Parathyroid adenoma (tissue), 2 donors: Measurements from ENCODE around the gene PTPRH.

Experiments
- H2AFZ ChIP-seq: fragments of 300-600 bp; sonication (generic); one replicate; pipeline ENCODE4 v1.7.0; 2017; ENCODE audit warnings: antibody characterized with exemption, mild to moderate bottlenecking
- H3K27ac ChIP-seq: fragments of 300-600 bp; sonication (generic); one replicate; pipeline ENCODE4 v1.7.0; 2017
- H3K27me3 ChIP-seq: fragments of 300-600 bp; sonication (generic); one replicate; pipeline ENCODE4 v1.7.0; 2017; ENCODE audit warnings: low read length; ENCODE audit not compliant: control insufficient read depth, insufficient read depth
- H3K36me3 ChIP-seq: fragments of 300-600 bp; sonication (generic); one replicate; pipeline ENCODE4 v1.7.0; 2017; ENCODE audit warnings: low read length; ENCODE audit not compliant: control insufficient read depth, insufficient read depth
- H3K4me1 ChIP-seq: fragments of 300-600 bp; sonication (generic); one replicate; pipeline ENCODE4 v1.7.0; 2017; ENCODE audit warnings: control low read depth
- H3K4me2 ChIP-seq: fragments of 300-600 bp; sonication (generic); one replicate; pipeline ENCODE4 v1.7.0; 2017; ENCODE audit warnings: low read length
- H3K4me3 ChIP-seq: fragments of 300-600 bp; sonication (generic); one replicate; pipeline ENCODE4 v1.7.0; 2017; ENCODE audit warnings: low read depth, low read length
- H3K79me2 ChIP-seq: fragments of 300-600 bp; sonication (generic); one replicate; pipeline ENCODE4 v1.7.0; 2017; ENCODE audit warnings: control low read depth
- H3K9ac ChIP-seq: fragments of 300-600 bp; sonication (generic); one replicate; pipeline ENCODE4 v1.7.0; 2017; ENCODE audit warnings: mild to moderate bottlenecking
- H3K9me3 ChIP-seq: fragments of 300-600 bp; sonication (generic); one replicate; pipeline ENCODE4 v1.7.0; 2017; ENCODE audit warnings: low read length; ENCODE audit not compliant: control insufficient read depth
- TF ChIP-seq, protein P1 (sequence below): fragments of 300-600 bp; sonication (generic); IDR thresholded peaks from one replicate; pipeline ENCODE4 v1.7.0; 2017; ENCODE audit warnings: antibody characterized with exemption, mild to moderate bottlenecking
- donor health status: primary hyperparathyroidism.

The PTPRH gene, protein sequence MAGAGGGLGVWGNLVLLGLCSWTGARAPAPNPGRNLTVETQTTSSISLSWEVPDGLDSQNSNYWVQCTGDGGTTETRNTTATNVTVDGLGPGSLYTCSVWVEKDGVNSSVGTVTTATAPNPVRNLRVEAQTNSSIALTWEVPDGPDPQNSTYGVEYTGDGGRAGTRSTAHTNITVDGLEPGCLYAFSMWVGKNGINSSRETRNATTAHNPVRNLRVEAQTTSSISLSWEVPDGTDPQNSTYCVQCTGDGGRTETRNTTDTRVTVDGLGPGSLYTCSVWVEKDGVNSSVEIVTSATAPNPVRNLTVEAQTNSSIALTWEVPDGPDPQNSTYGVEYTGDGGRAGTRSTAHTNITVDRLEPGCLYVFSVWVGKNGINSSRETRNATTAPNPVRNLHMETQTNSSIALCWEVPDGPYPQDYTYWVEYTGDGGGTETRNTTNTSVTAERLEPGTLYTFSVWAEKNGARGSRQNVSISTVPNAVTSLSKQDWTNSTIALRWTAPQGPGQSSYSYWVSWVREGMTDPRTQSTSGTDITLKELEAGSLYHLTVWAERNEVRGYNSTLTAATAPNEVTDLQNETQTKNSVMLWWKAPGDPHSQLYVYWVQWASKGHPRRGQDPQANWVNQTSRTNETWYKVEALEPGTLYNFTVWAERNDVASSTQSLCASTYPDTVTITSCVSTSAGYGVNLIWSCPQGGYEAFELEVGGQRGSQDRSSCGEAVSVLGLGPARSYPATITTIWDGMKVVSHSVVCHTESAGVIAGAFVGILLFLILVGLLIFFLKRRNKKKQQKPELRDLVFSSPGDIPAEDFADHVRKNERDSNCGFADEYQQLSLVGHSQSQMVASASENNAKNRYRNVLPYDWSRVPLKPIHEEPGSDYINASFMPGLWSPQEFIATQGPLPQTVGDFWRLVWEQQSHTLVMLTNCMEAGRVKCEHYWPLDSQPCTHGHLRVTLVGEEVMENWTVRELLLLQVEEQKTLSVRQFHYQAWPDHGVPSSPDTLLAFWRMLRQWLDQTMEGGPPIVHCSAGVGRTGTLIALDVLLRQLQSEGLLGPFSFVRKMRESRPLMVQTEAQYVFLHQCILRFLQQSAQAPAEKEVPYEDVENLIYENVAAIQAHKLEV

DNA sequence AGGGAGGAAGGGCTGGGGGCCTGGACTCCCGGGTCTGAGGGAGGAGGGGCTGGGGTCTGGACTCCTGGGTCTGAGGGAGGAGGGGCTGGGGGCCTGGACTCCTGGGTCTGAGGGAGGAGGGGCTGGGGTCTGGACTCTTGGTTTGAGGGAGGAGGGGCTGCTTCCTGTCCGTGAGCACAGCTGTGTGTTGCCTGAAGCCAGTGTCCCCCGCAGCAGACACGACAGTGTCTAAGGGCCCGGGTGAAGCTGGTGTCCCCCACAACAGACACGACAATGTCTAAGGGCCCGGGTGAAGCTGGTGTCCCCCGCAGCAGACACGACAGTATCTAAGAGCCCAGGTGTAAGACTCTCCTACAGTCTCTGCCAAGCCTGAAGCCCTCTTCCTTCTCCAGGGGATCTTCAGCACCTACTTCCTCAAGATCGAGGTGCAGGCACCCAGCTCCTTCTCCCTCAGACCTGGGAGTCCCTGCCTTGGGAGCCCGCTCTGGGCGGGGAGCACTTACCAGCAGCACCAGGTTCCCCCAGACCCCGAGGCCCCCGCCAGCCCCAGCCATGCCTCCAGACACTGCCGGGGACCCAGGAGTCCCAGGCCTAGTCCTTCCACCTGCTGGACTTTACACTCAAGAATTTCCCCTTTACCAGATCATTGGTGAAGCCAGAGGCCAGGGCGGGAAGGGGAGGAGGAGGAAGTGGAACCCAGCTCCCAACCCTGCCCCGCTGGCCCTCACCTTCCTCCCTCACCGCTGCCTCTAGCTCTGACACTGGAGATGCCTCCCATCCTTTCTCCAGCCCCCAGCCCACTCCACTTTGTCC, at the start of gene PTPRH:
TSS of gene PTPRH (minus strand) at position 622 of the 813 bp plus-strand sequence. CDS start at position 554, 68 bp downstream.
- H3K27ac ChIP-seq = no peak within 1 kb of the TSS
- H3K36me3 ChIP-seq = no peaks in the 10 kb centered on the region
- H3K4me1 ChIP-seq = peaks cover 8% of the 10 kb centered on the region
- H3K27me3 ChIP-seq = peaks cover 2% of the 10 kb centered on the region
- no peak within 1 kb of the TSS for H2AFZ ChIP-seq
- no peak within 1 kb of the TSS for H3K4me3 ChIP-seq
- H3K4me2 ChIP-seq = no peak within 1 kb of the TSS
- H3K79me2 ChIP-seq = no peaks in the 10 kb centered on the region
- H3K9me3 ChIP-seq = no peaks in the 10 kb centered on the region
- TF ChIP-seq, protein P1, sequence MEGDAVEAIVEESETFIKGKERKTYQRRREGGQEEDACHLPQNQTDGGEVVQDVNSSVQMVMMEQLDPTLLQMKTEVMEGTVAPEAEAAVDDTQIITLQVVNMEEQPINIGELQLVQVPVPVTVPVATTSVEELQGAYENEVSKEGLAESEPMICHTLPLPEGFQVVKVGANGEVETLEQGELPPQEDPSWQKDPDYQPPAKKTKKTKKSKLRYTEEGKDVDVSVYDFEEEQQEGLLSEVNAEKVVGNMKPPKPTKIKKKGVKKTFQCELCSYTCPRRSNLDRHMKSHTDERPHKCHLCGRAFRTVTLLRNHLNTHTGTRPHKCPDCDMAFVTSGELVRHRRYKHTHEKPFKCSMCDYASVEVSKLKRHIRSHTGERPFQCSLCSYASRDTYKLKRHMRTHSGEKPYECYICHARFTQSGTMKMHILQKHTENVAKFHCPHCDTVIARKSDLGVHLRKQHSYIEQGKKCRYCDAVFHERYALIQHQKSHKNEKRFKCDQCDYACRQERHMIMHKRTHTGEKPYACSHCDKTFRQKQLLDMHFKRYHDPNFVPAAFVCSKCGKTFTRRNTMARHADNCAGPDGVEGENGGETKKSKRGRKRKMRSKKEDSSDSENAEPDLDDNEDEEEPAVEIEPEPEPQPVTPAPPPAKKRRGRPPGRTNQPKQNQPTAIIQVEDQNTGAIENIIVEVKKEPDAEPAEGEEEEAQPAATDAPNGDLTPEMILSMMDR = no peak
- H3K9ac ChIP-seq = no peak within 1 kb of the TSS

DNA sequence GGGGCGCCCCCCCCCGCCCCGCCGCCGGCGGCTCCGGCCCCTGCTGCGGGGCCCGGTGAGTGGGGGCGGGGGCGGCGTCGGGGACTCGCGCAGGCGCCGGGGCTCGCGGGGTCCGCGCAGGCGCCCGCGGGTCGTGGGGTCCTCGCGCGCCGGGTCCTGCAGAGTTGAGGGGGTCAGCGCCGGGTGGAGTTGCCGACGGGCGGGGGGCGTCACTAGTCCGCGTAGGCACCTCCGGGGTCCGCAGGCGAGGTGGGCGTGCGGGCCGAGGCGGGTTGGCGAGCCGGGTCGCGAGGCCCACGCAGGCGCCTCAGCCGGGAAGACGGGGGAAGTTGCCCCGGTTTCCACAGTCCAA, 49.2 kb upstream of the PTPRH start:
- Histone ChIP-seq H3K79me2 (peaks cover 48% of the 10 kb centered on the region), H3K4me3 (peak overlapping the region; percentile 82), H3K36me3 (no peaks in the 10 kb centered on the region), H3K9me3 (no peaks in the 10 kb centered on the region), H3K27ac (peak overlapping the region; percentile 81), H3K4me1 (peaks cover 15% of the 10 kb centered on the region), H2AFZ (peak overlapping the region; percentile 85), H3K4me2 (peak overlapping the region; percentile 56), H3K27me3 (no peaks in the 10 kb centered on the region), H3K9ac (peak overlapping the region; percentile 96)
- TF ChIP-seq, protein P1 = no peak

DNA sequence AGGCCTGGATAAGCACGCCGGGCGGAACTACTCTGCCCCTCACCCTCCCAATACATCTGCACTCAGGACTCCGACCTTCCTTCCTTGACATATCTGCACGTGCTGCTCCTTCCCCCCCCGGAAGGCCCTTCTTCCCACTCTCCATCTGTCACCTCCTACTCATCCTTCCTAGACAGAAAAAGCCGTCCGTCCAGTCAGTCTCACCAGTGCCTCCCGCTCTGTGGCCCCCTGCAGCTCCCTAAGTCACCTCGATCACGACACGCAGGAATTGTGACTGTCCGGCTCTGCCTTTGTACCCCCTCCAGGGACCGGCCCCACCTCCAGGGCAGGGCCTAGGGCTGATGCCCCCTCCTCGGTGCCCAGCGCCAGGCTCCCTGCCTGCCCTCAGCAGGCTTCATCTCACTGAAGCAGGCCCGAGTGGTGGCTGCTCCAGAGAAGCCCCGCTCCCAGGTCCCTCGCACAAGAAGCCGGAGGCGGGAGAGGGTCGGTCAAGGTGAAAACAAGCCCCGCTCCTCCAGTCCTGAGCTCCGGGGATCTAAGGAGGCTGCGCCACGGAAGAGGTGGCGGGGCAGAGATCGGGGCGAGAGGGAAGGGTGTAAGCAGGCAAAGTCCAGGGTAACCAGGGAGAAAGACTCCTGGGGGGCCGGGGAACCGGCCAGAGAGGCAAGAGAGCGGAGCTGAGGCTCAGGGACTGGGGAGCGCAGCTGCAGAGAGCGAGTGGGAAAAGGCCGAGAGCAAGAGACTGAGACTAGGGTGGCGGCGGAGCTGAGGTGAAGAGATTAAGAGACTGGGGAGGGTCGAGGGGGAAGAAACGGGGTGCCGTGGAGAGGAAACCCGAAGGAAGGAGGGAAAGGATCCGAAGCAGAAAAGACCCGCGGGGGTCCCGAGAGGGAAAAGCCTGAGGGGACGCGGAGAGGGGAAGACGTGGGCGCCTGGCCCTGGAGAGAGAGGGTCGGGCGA, 48.4 kb upstream of the PTPRH start:
- peak overlapping the region; percentile 50 for H3K27ac ChIP-seq
- H3K9ac ChIP-seq = peak overlapping the region; percentile 84
- no peaks in the 10 kb centered on the region for H3K36me3 ChIP-seq
- H3K4me1 ChIP-seq = peaks cover 15% of the 10 kb centered on the region
- peak overlapping the region; percentile 95 for H3K4me2 ChIP-seq
- H2AFZ ChIP-seq = no peak overlapping the region
- peak overlapping the region; percentile 60 for H3K4me3 ChIP-seq
- H3K27me3 ChIP-seq = no peaks in the 10 kb centered on the region
- H3K79me2 ChIP-seq = peaks cover 48% of the 10 kb centered on the region
- TF ChIP-seq, protein P1 = no peak
- no peaks in the 10 kb centered on the region for H3K9me3 ChIP-seq
